Uterus (tissue), 2 donors: Measurements from ENCODE around the gene CARF.
"Not testable (repeated sequence)": the region's sequence is repeated elsewhere in the genome, so short reads cannot be mapped to it uniquely, and the experiment has no call there.

ENCODE experiments used
- CTCF ChIP-seq, 4 experiments: fragments of 200-600 bp in 2 of 4; fragments of 450-650 bp in 2 of 4; sonication (generic) in 2 of 4; IDR thresholded peaks; one replicate each; pipeline ENCODE4 v1.5.1; 2016 to 2019; ENCODE audit warnings: antibody characterized with exemption in 4 of 4, mild to moderate bottlenecking in 2 of 4, moderate library complexity in 1 of 4
- POLR2A ChIP-seq, 2 donors: fragments of 450-650 bp; IDR thresholded peaks; one replicate each; pipeline ENCODE4 v1.6.1; 2016; ENCODE audit warnings: antibody characterized with exemption in 2 of 2, mild to moderate bottlenecking in 1 of 2, moderate library complexity in 1 of 2

- TF ChIP-seq CTCF, POLR2A (IDR thresholded peaks at IDR 0.05): not testable (repeated sequence)
These were observed 57.3 kb downstream of the CARF start for GRCh38 chr2:202969404-202969803.
